Right renal pelvis (tissue), 4 donors: ENCODE results near the gene ZNF385B. TPM values are rescaled to one million over a fixed set of nuclear protein-coding genes. Genes with fewer than 3 reads are reported as not detected.
"Not testable (repeated sequence)": the region's sequence is repeated elsewhere in the genome, so short reads cannot be mapped to it uniquely, and the experiment has no call there.

ENCODE experiments used
- DNase-seq, 4 donors: peaks; one replicate each; pipeline ENCODE4 v3.0.0-alpha.2; 2013; ENCODE audit warnings: low read depth in 4 of 4, low spot score in 3 of 4, missing footprints in 1 of 4
- polyA plus RNA-seq, 4 donors: library from polyadenylated mRNA; unstranded; fragments of 120-200 nt; gene quantifications; one replicate each; pipeline ENCODE4 v1.2.1, GENCODE V29; 2013; ENCODE audit not compliant: insufficient read length in 4 of 4

ZNF385B gene
- 10 to 100 TPM; 11.6 to 17.4 (median 14.4) TPM for polyA plus RNA-seq

DNA sequence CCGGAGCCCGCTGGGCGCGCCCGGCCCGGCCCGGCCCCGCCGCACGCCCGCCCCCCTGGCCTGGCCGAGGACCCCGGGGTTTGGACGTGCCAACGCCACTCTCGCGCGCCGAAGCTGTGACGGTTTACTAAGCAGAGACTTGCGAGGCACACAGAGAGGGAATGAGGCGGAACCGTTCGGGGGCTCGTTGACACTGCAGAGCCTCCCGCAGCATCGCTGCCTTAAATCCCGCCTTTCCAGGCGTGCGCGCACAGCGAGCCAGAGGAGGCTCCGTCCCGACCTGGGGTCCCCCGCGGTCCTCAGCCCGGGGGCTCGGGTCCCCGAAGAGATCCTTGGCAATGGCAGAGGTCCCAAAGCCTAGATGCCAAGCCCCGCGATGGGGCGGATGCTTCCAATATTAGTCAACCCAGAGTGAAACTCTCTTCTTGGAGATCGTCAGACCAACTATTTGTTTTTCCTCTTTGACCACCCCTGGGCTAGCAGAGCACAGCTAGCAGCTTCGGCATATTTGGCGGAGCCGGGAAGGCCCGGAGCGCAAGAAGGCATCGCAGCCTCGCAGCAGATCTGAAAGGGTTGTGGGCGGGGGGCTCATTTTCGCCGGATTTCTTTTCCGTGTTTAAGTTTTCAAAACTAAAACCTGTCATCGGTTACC is at the start of gene ZNF385B:
TSS of gene ZNF385B (minus strand) at position 197 of the 652 bp plus-strand sequence.
- DNase-seq = peak in 1 of 4 donors; percentile 12

- DNase-seq = no peak
These were observed 49.3 kb upstream of the ZNF385B start for GRCh38 chr2:179910735-179911113.

- no peak for DNase-seq
These were observed 48.7 kb upstream of the ZNF385B start for GRCh38 chr2:179909845-179910734.

DNA sequence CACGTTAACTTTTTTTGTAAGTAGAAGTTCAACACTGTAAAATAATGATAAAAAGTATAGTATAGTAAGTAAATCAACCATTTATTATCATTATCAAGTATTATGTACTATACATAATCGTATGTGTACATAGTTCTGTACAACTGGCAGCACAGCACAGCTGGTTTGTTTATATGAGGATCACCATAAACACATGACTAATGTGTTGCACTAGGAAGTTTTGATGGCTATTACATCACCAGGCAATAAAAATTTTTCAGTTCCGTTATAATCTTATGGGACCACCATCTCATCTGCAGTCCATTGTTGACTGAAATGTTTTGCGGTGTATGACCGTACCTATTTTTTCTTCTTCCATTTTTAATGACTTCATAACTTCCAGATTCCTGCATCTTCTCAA is 39.2 kb upstream of the ZNF385B start:
- DNase-seq = no peak

GRCh38 chr2:179899666-179900065 is 38.3 kb upstream of the ZNF385B start:
- DNase-seq = no peak

- DNase-seq = no peak
These were observed 37.5 kb upstream of the ZNF385B start for GRCh38 chr2:179898873-179899272.

DNA sequence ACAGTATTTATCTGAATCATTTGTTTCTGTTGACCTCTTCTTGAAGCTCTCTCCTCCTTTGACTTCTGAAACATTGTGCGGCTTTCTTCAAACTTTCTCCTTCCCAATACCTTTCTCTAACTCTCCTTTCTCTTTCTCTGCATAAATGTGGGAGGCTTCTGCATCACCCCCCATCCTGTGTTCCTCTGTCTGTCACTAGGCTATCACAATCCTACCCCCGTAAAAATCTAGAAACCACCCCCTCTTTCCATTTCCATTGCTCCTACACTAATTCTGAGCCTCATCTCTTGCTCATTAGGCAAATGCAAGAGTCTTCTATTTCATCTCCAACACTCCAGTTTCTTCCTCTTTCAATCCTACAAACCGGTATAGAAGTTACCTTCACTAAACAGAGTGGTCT is 32.2 kb upstream of the ZNF385B start:
- no peak for DNase-seq

DNA sequence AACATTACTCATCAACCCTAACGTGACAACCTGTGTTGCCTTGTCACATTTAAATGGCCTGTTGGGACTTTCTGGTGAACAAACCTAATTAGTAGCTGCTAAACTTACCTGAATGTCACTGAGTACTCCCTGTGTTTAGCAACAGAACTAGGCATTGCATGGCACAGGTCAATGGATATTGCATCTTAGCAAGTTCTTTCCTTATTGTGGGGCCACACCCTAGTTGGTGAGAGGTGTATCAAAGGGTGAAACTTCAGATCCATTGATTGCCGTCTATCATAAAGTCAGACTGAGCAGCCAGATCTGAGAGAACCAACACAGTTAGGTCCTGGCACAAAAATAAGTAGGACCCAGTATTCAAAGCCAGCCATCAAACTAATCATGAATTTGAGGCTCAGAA is 29.8 kb upstream of the ZNF385B start:
- no peak for DNase-seq

DNA sequence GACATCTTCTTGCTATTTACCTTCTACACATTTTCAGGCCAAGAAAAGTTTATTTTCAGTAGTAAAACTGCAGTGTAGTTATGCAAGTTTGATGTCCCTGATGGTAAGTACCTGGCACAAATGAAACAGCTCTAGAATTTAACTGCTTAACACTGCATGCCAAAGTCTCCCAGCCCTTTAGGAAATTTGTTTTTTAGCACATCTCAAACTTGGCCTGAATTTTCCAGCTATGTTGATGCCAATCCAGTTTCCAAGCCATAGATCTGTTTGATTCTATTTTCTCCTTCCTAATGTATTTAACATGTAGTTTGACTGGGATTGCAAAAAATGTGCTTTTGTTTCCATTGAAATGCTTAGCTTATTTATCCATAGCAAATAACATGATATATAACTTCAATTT is 29.3 kb upstream of the ZNF385B start:
- DNase-seq = no peak

DNA sequence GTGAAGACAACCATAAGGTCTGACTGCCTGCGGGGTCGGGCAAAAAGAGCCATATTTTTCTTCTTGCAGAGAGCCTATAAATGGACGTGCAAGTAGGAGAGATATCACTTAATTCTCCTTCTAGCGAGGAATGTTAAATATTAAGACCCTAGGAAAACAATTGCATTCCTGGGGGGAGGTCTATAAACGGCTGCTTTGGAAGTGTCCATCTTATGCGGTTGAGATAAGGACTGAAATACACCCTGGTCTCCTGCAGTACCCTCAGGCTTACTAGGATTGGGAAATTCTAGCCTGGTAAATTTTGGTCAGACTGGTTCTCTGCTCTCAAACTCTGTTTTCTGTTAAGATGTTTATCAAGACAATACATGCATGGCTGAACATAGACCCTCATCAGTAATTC is 27.2 kb upstream of the ZNF385B start:
- DNase-seq = not testable (repeated sequence)

- DNase-seq = no peak
These were observed 22.8 kb upstream of the ZNF385B start for GRCh38 chr2:179884193-179884592.

- no peak for DNase-seq
These were observed 21.7 kb upstream of the ZNF385B start for GRCh38 chr2:179882851-179883806.

- no peak for DNase-seq
These were observed 16.4 kb upstream of the ZNF385B start for GRCh38 chr2:179877601-179878364.

DNA sequence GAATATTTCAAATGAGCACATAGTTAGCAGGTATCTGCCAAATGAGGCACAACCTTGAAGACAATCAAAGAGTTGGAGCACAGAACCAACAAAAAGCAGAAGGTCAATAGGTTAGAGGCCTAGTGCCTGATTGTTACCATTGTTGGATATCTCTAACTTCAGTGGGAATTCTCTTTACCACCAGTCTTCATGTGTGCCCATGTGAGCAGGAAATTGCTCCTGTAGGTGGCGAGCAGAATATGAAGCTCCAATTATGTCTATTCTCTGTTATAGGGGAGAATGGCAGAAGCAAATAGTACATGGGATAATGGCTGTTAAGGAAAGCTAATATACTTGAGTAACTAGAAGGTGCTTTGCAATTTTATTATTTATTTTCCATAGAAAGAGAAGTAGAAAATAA is 14.9 kb upstream of the ZNF385B start:
- no peak for DNase-seq

DNA sequence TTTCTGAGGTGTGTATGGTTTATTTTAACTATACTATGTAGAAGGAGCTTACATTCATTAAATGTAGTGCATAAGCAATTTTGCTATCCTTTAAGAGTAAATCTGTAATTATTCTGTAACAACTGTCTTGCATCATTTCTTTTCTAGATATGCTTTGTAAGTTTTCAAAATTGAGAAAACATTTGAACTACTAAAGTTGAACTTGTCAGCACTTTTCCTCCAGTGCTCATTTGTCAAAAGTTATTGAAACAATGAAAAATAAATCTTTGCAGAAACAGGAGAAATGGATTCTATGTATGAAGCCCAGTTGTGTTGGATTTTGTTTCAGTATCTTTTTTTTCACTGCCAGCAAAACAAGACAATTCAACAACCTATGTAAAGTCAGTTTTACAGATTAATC is 14.5 kb upstream of the ZNF385B start:
- no peak for DNase-seq

DNA sequence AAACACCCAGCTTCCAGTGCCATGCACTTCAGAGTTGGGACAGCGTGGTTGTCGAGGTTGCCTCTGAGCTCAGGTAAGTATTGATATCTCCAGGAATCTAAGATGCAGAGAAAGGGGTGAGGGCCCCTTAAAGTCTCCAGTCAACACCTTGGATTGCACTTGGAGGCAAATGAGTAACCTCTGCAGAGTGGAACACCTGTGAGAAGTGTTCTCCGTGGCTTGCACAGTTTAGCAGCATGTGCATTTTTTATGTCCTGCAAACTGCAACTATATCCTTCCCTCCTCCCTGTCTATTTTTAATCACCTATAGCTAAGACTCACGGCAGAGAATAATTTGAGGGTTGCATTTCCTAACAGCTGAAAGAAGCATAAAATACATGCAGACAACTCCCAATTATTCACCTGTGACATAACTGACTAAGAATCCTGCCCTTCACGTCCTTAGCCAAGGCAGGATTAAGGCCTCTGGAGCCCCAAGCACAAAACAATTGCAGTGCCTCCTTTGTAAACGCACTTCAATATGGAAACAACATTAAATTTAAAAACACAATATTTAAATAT is 1.6 kb upstream of the ZNF385B start:
- DNase-seq = no peak

- peak in 1 of 4 donors; percentile 7 for DNase-seq
These were observed 391 bp downstream of the ZNF385B start for GRCh38 chr2:179861027-179861415.

DNA sequence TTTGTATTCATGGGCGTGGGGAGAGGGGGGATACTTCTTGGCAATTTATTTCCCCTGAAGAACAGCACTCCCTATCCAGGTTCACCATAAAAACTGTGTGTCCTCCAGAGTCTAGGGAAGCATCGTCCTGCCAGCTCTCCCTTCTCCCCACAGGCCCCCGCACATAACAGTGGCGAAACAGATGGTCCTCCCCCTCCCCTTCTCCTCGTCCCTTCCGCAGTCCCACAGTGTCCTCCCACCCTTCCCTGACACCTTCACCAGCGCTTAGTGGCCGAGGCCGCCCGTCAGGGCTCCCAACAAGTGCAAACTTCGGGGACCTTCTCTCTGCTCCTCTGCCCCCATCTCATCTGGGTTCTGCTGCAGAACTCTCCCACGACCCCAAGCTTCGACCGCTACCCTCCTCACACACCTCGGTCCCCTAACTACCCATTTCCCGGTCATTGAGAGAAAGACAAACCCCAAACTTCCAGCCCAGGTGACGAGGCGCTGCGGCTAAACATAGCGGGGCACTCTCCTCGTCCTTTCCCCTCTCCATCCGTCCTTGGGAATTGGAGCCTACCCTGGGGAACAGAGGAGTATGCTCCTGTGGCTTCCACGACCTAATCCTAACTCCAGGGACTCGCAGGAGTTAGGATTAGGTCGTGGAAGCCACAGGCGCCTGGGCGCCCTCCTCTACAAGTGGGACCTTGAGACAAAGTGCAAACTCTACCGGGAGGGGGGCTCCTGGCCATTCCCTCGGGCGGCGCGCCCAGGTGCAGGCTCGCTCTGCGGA is 971 bp downstream of the ZNF385B start:
- DNase-seq = peak in 1 of 4 donors; percentile 4

- DNase-seq = no peak
These were observed 1.9 kb downstream of the ZNF385B start for GRCh38 chr2:179859523-179859922.
